Ishikawa (cell line): Measurements from ENCODE around the gene HSF5.

ENCODE experiments used
- CEBPB ChIP-seq: IDR thresholded peaks from 2 replicates; pipeline ENCODE4 v1.6.1; 2012
- CREB1 ChIP-seq: IDR thresholded peaks from 2 replicates; pipeline ENCODE4 v1.6.1; 2012; ENCODE audit warnings: low read depth
- EGR1 ChIP-seq: IDR thresholded peaks from 2 replicates; pipeline ENCODE4 v1.6.1; 2012
- EP300 ChIP-seq: IDR thresholded peaks from 2 replicates; pipeline ENCODE4 v1.6.1; 2012; ENCODE audit warnings: borderline replicate concordance
- MAX ChIP-seq: IDR thresholded peaks from 2 replicates; pipeline ENCODE4 v1.6.1; 2012
- RAD21 ChIP-seq: IDR thresholded peaks from 2 replicates; pipeline ENCODE4 v1.6.1; 2012; ENCODE audit warnings: low read depth
- REST ChIP-seq: IDR thresholded peaks from 2 replicates; pipeline ENCODE4 v1.6.1; 2012; ENCODE audit warnings: low read depth, mild to moderate bottlenecking
- TAF1 ChIP-seq: IDR thresholded peaks from 2 replicates; pipeline ENCODE4 v1.6.1; 2012; ENCODE audit warnings: low read depth, mild to moderate bottlenecking
- TCF12 ChIP-seq: IDR thresholded peaks from 2 replicates; pipeline ENCODE4 v1.6.1; 2012; ENCODE audit warnings: low read depth
- ZBTB7A ChIP-seq: IDR thresholded peaks from 2 replicates; pipeline ENCODE4 v1.6.1; 2012; ENCODE audit warnings: low read depth

- TF ChIP-seq TAF1: no peak
- no peak for TF ChIP-seq EGR1
- no peak for TF ChIP-seq CEBPB
- no peak for TF ChIP-seq EP300
- no peak for TF ChIP-seq RAD21
- TF ChIP-seq CREB1: no peak
- no peak for TF ChIP-seq MAX
- TF ChIP-seq TCF12: no peak
- TF ChIP-seq ZBTB7A: no peak
- TF ChIP-seq REST: no peak
Measured at GRCh38 chr17:58375811-58376210, 112.4 kb downstream of the HSF5 start.
